ENCODE measurements around the gene PLA2G2C.

The PLA2G2C gene

DNA sequence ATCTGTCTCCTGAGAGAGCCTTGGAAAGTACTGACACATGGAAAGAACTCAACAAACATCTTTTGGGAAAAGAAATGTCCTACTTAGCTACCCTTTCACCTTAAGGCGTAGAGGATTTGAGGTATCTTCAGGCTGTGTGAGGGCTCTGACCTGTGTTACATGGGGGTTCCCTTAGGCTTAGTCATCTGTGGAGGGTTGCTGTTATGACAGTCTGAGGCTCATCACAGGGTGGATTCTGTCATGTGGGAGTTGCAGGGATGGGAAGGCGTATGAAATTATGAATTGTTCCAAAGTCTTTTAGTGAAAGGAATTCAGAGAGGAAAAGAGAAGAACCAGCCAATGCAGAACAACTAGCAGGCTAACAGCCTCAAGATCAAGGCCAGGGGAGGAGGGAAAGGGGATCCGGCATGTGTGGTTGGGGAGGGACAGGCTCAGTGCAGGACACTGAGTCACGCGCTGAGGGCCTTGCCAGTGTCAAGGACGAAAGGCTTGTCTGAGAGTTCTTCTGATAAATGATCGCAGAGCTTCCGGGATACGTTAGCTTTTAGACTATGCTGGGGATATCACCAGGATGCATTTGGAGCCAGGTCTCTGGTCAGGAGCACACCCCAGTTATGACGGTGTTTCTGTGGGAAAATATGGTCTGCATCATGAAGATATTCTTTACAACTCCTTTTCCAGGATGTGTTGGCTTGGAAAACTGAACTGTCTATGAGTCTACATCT, 24.6 kb upstream of the PLA2G2C start:
- no peak overlapping the region for H3K4me3 ChIP-seq (ENCODE audit: low read length)
- no peak for DNase-seq (ENCODE audit: low read depth, low spot score)

- H3K4me3 ChIP-seq (ENCODE audit: low read length) = no peak overlapping the region
- DNase-seq (ENCODE audit: low read depth, low spot score) = no peak
Measured at GRCh38 chr1:20209471-20209870, 23.2 kb upstream of the PLA2G2C start.

- H3K4me3 ChIP-seq (ENCODE audit: low read length) = no peak overlapping the region
- DNase-seq (ENCODE audit: low read depth, low spot score) = no peak
Measured at GRCh38 chr1:20207546-20207945, 21.2 kb upstream of the PLA2G2C start.

DNA sequence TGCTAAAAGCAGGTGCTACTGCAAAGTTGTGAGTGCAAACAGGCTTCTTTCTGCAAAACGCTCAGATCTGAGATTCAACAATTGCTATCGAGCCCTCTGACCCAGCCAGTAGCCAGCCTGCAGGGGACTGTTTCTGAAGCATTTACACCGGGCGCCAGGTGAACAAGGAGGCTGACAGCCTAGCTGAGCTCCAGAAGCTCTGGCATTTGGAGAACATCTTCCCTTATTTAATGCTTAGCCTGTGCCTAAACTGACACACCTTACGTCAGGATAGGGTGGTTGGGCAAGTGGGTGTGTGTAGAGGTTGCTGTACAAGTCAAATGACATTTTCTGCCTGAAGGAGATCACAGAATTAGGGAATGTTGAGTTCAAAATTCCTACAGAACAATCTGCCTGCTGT, 15.8 kb upstream of the PLA2G2C start:
- DNase-seq (ENCODE audit: low read depth, low spot score) = no peak
- H3K4me3 ChIP-seq (ENCODE audit: low read length) = no peak overlapping the region

- no peak for DNase-seq (ENCODE audit: low read depth, low spot score)
- no peak overlapping the region for H3K4me3 ChIP-seq (ENCODE audit: low read length)
Measured at GRCh38 chr1:20200966-20201365, 14.6 kb upstream of the PLA2G2C start.

- H3K4me3 ChIP-seq (ENCODE audit: low read length) = no peak overlapping the region
- DNase-seq (ENCODE audit: low read depth, low spot score) = no peak
Measured at GRCh38 chr1:20199840-20200239, 13.5 kb upstream of the PLA2G2C start.

- no peak for DNase-seq (ENCODE audit: low read depth, low spot score)
- no peak overlapping the region for H3K4me3 ChIP-seq (ENCODE audit: low read length)
Measured at GRCh38 chr1:20199403-20199802, 13.1 kb upstream of the PLA2G2C start.

GRCh38 chr1:20198918-20199317, 12.6 kb upstream of the PLA2G2C start:
- H3K4me3 ChIP-seq (ENCODE audit: low read length) = no peak overlapping the region
- DNase-seq (ENCODE audit: low read depth, low spot score) = no peak

- H3K4me3 ChIP-seq (ENCODE audit: low read length) = no peak overlapping the region
Measured at GRCh38 chr1:20198296-20198695, 12.0 kb upstream of the PLA2G2C start.

DNA sequence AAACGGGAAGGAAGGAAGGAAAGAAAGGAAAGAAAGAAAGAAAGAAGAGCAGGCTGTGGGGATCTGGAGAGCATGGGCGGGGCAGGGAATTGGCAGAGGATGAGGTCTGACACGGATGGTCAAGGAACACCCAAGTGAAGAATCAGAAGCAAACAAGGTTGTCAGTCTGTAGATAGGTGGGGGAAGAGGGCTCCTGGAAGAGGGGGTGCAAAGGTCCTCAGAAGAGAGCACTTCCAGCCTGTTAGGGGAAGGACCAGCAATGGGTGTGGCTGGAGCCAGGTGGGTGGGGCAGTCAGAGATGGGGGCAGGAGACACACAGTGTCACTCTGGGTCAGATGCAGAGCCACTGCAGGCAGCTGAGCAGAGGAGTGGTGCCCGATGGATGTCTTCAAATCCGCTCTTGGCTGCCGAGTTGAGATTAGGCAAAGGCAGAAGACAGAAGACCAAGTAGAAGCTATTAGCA, 11.0 kb upstream of the PLA2G2C start:
- no peak for DNase-seq (ENCODE audit: low read depth, low spot score)
- no peak overlapping the region for H3K4me3 ChIP-seq (ENCODE audit: low read length)

More at GRCh38 chr1:20198296-20198695, 12.0 kb upstream of the PLA2G2C start:
- DNase-seq (ENCODE audit: low read depth, low spot score) = no peak

DNA sequence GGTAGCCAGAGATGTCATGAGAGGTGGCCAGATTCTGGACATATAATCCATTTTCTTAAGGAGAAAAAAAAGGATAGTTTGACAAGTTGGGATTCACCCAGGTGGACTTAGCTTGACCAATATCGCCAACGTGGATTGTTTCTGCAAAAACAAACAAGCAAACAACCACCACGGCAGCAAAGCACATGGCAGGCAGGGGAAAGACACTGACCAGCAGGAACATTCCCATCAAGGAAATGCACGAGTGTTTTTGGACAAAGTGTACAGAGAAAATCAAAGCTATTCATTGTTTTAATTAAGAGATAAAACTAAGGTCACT, 9.1 kb upstream of the PLA2G2C start:
- no peak overlapping the region for H3K4me3 ChIP-seq (ENCODE audit: low read length)
- DNase-seq (ENCODE audit: low read depth, low spot score) = no peak

DNA sequence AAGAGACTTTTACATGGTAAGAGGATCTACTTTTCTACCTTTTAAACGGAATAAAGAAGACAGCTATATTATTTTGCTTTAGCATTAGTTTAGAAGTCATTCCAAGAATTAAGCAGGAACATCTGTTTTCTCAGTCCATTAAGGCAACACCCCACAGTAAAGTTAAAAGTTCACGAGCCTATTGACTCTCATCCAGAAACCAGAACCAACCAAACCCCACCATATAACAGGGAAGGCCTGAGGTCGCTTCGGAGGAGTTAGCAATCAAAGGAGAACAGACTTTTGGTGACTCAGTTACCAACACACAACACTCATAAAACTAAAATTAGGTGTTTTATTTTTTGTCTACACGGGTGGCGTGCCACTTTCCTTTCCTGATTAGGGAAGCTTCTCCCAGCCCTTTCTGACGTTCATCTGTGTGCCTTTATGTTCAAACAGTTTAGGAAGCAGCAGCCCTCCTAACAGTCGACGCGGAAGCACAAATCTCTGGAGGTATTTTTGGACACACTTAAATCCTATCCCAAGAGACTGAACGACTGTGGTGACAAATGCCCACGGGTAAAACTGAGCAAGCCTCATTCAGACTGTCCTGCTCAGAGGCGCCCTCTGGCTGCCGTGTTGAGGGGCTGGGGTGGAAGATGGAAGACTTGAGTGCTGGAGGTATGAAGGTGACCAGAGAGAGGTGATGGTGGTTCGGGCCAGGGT, 8.6 kb upstream of the PLA2G2C start:
- no peak overlapping the region for H3K4me3 ChIP-seq (ENCODE audit: low read length)
- DNase-seq (ENCODE audit: low read depth, low spot score) = peak; percentile 48

DNA sequence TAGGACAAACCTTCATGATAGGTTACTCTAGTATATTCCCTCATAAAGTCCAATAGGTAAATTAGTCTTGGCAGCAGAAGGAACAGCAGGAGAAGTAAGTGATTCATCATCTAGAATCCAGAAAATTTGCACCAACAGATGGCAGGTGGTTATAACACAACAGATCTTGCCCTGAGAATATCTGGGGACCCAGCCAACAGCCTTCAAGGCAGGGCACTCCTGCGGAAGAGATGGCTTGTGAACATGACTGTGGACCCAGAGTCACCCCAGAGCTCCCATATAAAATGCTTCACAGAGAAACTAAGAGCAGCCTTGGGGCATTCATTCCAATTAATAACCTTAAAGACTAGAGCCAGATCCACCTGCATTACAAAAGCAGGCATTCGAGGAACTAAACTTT, 7.9 kb upstream of the PLA2G2C start:
- no peak for DNase-seq (ENCODE audit: low read depth, low spot score)
- no peak overlapping the region for H3K4me3 ChIP-seq (ENCODE audit: low read length)

- no peak overlapping the region for H3K4me3 ChIP-seq (ENCODE audit: low read length)
- no peak for DNase-seq (ENCODE audit: low read depth, low spot score)
Measured at GRCh38 chr1:20192871-20193411, 6.6 kb upstream of the PLA2G2C start.

- no peak for DNase-seq (ENCODE audit: low read depth, low spot score)
- no peak overlapping the region for H3K4me3 ChIP-seq (ENCODE audit: low read length)
Measured at GRCh38 chr1:20192364-20192763, 6.0 kb upstream of the PLA2G2C start.

DNA sequence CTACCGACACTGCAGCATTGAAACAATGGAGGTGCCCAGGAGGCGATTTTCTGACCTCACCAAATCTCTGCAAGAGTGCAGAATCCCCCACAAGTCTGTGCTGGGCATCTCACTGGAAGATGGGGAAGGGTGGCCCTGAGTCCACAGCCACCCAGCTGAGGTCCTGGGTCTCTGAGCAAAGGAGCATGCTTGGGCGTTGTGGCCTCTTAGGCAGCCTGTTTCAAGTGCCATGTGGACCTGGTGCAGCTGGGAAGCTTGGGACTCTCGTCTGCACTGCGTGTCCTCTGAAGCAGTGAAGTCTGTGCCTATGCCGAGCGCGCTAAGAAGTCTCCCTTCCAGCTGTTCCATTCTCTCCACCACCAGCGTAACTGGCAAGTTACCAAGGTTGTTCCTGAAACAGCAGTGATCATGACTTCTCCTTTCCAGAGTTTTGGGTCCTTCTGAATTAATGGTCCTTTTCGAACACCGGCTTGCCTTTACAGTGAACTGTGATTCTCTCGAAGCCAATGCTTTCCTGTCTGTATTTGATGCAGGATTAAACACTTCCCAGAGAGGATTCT, 5.0 kb upstream of the PLA2G2C start:
- DNase-seq (ENCODE audit: low read depth, low spot score) = no peak
- H3K4me3 ChIP-seq (ENCODE audit: low read length) = no peak overlapping the region

DNA sequence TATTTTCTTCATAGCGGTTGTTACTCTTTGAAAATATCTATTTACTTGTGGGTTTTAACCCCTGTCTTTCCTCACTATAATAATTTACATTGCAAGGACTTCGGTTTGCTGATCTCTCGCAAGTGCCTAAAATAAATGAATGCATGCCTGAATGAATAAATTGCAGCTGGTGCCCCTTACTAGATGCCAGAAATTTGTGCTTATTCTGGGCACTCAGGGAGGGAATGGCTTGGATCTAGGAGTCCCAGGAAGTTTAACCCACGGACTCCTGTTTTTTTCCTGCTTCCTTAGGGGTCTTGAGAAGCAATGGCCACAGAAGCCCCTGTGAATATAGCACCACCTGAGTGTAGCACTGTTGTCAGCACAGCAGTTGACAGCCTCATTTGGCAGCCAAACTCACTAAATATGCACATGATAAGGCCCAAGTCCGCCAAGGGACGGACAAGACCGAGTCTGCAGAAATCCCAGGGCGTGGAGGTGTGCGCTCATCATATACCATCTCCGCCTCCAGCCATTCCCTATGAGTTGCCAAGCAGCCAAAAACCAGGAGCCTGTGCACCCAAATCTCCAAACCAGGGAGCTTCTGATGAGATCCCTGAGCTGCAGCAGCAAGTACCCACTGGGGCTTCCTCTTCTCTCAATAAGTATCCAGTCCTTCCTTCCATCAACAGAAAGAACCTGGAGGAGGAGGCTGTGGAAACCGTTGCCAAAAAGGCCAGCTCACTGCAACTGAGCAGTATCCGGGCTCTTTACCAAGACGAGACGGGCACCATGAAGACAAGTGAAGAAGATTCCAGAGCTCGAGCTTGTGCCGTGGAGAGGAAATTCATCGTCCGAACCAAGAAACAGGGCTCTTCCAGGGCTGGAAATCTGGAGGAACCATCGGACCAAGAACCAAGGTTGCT, 4.2 kb upstream of the PLA2G2C start:
- no peak overlapping the region for H3K4me3 ChIP-seq (ENCODE audit: low read length)
- DNase-seq (ENCODE audit: low read depth, low spot score) = no peak

- H3K4me3 ChIP-seq (ENCODE audit: low read length) = no peak overlapping the region
- no peak for DNase-seq (ENCODE audit: low read depth, low spot score)
Measured at GRCh38 chr1:20189664-20190063, 3.3 kb upstream of the PLA2G2C start.

DNA sequence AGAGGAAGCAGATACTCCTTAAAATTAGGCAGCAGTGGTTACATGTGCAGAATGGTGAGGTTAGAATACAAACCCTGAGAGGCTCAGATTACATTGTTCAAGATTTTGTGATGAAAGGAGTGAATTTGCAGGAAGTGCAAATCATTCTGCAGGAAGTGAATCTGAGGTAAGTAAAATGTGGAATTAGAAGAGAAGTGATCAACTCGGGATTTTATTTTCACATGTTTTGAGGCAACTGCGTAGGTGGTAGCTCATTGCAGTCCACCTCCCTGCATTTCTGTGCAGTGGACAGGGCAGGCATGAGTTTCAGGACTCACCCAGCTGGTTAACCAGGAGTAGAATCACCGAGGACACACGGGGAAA, 2.1 kb upstream of the PLA2G2C start:
- peak overlapping the region; percentile 57 for H3K4me3 ChIP-seq (ENCODE audit: low read length)
- DNase-seq (ENCODE audit: low read depth, low spot score) = peak; percentile 53
